ENCODE data around the gene TCF3. TPM values are rescaled to one million over a fixed set of nuclear protein-coding genes. Genes with fewer than 3 reads are reported as not detected.

TCF3 gene
- total RNA-seq, 4 donors from 2014 or later = 61.0 to 105 (median 69.0) TPM

DNA sequence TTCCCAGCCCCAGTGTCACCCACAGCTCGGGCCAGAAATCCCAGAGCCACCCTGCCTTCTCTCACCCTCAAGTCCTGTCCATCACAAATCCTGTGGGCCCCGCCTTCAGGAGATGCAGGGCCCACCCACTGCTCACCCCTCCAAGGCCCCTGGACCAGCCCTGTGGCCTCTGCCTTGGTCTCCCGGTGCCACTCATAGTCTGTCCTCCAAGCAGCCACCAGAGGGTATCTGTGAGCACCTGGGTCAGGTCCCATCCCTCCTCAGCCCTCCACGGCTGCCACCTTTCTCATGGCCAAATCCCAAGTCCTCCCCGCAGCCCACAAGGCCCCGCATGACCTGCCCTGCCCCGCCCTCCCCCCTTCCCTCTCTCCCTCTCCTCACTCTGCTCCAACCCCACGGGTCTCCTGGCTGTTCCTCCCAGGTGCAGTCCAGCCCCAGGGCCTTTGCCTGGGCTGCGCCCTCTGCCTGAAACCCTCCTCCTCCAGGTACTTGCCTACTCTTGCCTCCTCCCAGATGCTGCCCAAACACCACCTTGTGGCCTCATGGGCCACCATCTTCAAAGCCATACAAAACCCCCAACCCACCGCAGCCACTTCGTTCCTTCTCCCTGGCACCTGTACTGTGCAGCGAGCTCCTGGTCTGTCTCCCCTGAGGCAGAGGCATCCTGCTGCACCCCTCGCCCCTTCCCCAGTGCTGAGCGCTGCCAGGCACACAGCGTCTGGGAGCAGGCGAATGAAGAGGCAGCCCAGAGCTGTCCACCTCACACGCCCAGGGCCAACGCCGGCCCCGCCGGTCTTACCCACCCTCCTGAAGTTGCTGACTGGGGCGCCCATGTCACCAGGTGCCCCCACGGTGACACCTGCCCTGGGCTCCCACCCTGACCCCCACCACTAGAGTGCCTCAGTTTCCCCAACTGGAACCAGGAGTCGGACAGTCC, 34.0 kb downstream of the TCF3 start:
- TF ChIP-seq, protein P1, sequence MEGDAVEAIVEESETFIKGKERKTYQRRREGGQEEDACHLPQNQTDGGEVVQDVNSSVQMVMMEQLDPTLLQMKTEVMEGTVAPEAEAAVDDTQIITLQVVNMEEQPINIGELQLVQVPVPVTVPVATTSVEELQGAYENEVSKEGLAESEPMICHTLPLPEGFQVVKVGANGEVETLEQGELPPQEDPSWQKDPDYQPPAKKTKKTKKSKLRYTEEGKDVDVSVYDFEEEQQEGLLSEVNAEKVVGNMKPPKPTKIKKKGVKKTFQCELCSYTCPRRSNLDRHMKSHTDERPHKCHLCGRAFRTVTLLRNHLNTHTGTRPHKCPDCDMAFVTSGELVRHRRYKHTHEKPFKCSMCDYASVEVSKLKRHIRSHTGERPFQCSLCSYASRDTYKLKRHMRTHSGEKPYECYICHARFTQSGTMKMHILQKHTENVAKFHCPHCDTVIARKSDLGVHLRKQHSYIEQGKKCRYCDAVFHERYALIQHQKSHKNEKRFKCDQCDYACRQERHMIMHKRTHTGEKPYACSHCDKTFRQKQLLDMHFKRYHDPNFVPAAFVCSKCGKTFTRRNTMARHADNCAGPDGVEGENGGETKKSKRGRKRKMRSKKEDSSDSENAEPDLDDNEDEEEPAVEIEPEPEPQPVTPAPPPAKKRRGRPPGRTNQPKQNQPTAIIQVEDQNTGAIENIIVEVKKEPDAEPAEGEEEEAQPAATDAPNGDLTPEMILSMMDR (IDR thresholded peaks at IDR 0.05) = no peak
- TF ChIP-seq POLR2A (IDR thresholded peaks at IDR 0.05) = no peak
- DNase-seq (ENCODE audit: low spot score in 2 of 2) = no peak
- no peak overlapping the region for H3K4me3 ChIP-seq (ENCODE audit: low read depth, poor library complexity, severe bottlenecking)
- intact Hi-C loops (cut with DNase I; ENCODE audit: low total_unique reads) = no loop called here
- 81 to 83% methylated on average over 24 of the region's 24 CpGs for WGBS, 2 donors

DNA sequence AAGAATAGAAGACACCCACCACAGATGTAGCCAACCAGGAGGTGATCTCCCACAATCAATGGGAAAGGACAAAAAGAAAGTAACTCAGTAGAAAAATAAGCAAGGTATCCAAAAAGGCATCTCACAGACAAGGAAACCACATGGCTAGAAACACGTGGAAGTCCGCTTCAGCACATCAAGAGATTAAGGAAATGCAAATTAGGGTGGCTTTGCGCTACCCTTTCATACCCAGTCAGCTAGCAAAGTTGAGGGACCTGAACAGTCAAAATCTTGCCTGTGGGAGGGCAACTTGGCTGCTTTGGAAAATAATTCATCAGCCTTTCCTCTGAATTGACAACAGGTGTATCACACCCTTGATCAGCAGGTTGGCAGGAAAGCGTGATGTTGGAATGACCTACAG, 35.5 kb downstream of the TCF3 start:
- no peak for DNase-seq (ENCODE audit: low spot score in 2 of 2)
- TF ChIP-seq POLR2A (IDR thresholded peaks at IDR 0.05) = no peak
- TF ChIP-seq, protein P1 (IDR thresholded peaks at IDR 0.05) = no peak
- intact Hi-C loops (cut with DNase I; ENCODE audit: low total_unique reads) = no loop called here
- WGBS, 2 donors = 60 to 63% methylated on average over 4 of the region's 4 CpGs
- H3K4me3 ChIP-seq (ENCODE audit: low read depth, poor library complexity, severe bottlenecking) = no peak overlapping the region

DNA sequence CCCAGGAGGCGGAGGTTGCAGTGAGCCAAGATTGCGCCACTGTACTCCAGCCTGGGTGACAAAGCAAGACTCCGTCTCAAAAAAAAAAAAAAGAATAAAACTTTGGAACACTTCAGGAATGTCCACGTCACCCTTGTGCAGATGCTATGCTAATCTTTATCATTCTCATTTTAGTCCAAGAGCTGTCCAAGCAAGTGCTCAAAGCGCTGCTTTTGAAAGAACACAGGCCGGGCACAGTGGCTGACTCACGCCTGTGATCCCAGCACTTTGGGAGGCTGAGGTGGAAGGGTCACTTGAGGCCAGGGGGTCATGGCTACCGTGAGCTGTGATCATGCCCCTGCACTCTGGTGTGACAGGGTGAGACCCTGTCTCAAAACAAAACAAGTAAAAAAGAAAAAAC, 36.0 kb downstream of the TCF3 start:
- no peak overlapping the region for H3K4me3 ChIP-seq (ENCODE audit: low read depth, poor library complexity, severe bottlenecking)
- 90 to 92% methylated on average over 8 of the region's 8 CpGs for WGBS, 2 donors
- intact Hi-C loops (cut with DNase I; ENCODE audit: low total_unique reads) = no loop called here
- TF ChIP-seq, protein P1 (IDR thresholded peaks at IDR 0.05) = no peak
- no peak for TF ChIP-seq POLR2A (IDR thresholded peaks at IDR 0.05)
- no peak for DNase-seq (ENCODE audit: low spot score in 2 of 2)

DNA sequence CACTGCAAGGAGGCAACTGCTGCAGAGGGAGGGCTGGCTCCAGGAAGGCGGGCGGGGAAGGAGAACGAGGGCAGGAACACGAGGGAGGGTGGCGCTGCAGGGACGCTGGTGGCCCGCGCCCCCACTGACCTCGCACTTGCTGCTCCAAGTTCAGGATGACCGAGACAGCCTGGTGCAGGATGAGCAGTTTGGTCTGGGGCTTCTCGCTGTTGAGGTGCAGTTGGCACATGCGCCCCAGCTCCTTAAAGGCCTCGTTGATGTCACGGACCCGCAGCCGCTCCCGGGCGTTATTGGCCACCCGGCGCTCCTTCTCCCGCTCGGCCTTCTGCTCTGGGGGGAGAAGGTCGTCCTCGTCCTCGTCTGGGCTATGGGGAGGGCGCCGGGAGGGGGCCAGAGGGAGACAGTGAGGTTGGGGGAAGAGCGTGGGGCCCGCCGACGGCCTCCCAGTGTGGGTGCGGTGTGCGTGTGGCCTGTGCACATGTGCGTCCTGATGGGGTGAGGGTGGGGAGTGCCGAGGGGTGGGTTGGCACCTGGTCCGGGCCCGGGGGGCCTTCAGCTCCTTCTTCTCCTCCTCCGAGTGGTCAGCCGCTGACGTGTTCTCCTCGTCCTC, 37.2 kb downstream of the TCF3 start:
- no peak for DNase-seq (ENCODE audit: low spot score in 2 of 2)
- 91 to 94% methylated on average over 41 of the region's 41 CpGs for WGBS, 2 donors
- H3K4me3 ChIP-seq (ENCODE audit: low read depth, poor library complexity, severe bottlenecking) = no peak overlapping the region
- intact Hi-C loops (cut with DNase I; ENCODE audit: low total_unique reads) = no loop called here
- TF ChIP-seq, protein P1 (IDR thresholded peaks at IDR 0.05) = no peak

DNA sequence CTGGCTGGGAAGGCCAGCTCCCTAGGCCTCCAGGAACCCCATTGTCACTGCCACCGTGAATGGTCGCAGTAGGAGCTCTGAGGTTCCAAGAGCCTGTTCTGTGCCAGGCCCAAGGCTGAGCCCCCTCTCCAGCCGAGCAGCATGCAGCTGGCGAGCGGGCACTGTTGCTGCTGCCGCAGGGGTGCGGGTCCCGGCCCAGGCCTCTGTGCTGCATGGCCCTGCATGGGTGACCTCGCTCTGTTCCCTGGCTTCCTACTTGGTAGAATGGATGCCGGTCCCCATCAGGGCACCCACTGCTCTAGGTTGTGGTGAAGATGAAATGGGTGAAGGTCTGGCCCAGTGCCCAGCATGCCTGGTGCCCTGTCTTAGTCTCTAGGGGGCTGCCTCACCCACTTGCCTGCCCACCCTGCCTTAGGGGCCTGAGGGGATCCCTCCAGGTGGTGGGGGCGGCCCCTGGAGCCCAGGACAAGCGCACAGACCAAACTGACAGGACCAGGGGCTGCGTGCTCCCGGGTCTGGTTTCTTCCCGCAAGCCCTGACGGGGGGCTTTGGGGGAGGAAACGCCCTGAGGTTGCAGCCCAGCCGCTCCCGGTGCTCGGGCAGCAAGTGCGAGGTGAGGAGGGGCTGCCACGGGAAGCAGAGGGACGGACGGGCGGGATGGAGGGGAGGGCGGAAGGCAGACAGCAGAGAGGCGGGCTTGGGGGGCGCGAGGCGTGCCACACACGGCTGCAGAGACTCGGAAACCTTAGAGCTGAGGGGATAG, 38.4 kb downstream of the TCF3 start:
- WGBS, 2 donors = 91% methylated on average over 24 to 27 of the region's 32 CpGs
- no peak for DNase-seq (ENCODE audit: low spot score in 2 of 2)

More for the DNA sequence above, 38.4 kb downstream of the TCF3 start:
- intact Hi-C loops (cut with DNase I; ENCODE audit: low total_unique reads) = no loop called here
- H3K4me3 ChIP-seq (ENCODE audit: low read depth, poor library complexity, severe bottlenecking) = no peak overlapping the region
- no peak for TF ChIP-seq POLR2A (IDR thresholded peaks at IDR 0.05)
- TF ChIP-seq, protein P1 (IDR thresholded peaks at IDR 0.05) = no peak

Measured in lower leg skin (tissue), 4 donors.